ENCODE data around the gene TGIF2.

TGIF2 gene

DNA sequence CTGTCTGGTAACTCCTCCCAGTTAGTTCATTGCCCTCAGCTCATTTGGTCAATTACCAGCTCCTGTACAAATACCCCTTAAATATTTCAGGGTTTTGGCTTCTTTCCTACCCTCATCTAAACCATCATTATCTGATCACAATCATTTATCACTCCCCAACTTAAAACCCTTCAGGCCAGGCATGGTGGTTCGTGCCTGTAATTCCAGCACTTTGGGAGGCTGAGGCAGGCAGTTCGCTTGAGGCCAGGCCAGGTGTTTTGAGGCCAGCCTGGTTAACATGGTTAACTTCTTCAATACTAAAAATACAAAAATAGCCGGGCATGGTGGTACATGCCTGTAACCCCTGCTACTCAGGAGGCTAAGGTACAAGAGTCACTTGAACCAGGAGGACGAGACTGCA is 9.4 kb downstream of the TGIF2 start:
- Histone ChIP-seq H3K27ac (no peak overlapping the region), H3K27me3 (replicated peaks) (no peaks in the 10 kb centered on the region), H3K4me3 (ENCODE audit: low read depth, low read length) (no peak overlapping the region), H3K36me3 (replicated peaks) (peaks cover 27% of the 10 kb centered on the region)
- DNase-seq, result no peak
- in situ Hi-C loops (cut with HindIII; ENCODE audit: low pct_ligation_motif_present, low sequenced_read_pairs), result no loop called here
- TF ChIP-seq, protein P1, sequence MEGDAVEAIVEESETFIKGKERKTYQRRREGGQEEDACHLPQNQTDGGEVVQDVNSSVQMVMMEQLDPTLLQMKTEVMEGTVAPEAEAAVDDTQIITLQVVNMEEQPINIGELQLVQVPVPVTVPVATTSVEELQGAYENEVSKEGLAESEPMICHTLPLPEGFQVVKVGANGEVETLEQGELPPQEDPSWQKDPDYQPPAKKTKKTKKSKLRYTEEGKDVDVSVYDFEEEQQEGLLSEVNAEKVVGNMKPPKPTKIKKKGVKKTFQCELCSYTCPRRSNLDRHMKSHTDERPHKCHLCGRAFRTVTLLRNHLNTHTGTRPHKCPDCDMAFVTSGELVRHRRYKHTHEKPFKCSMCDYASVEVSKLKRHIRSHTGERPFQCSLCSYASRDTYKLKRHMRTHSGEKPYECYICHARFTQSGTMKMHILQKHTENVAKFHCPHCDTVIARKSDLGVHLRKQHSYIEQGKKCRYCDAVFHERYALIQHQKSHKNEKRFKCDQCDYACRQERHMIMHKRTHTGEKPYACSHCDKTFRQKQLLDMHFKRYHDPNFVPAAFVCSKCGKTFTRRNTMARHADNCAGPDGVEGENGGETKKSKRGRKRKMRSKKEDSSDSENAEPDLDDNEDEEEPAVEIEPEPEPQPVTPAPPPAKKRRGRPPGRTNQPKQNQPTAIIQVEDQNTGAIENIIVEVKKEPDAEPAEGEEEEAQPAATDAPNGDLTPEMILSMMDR (IDR thresholded peaks at IDR 0.05; ENCODE audit: low read depth, low read length, missing control alignments), result no peak

GRCh38 chr20:36584018-36584481 is 10.7 kb downstream of the TGIF2 start:
- in situ Hi-C loops (cut with HindIII; ENCODE audit: low pct_ligation_motif_present, low sequenced_read_pairs), result no loop called here
- TF ChIP-seq, protein P1 (IDR thresholded peaks at IDR 0.05; ENCODE audit: low read depth, low read length, missing control alignments), result no peak
- no peak overlapping the region for H3K27ac ChIP-seq
- H3K4me3 ChIP-seq (ENCODE audit: low read depth, low read length), result no peak overlapping the region
- no peak for DNase-seq
- H3K27me3 ChIP-seq (replicated peaks), result no peaks in the 10 kb centered on the region
- peaks cover 25% of the 10 kb centered on the region for H3K36me3 ChIP-seq (replicated peaks)

DNA sequence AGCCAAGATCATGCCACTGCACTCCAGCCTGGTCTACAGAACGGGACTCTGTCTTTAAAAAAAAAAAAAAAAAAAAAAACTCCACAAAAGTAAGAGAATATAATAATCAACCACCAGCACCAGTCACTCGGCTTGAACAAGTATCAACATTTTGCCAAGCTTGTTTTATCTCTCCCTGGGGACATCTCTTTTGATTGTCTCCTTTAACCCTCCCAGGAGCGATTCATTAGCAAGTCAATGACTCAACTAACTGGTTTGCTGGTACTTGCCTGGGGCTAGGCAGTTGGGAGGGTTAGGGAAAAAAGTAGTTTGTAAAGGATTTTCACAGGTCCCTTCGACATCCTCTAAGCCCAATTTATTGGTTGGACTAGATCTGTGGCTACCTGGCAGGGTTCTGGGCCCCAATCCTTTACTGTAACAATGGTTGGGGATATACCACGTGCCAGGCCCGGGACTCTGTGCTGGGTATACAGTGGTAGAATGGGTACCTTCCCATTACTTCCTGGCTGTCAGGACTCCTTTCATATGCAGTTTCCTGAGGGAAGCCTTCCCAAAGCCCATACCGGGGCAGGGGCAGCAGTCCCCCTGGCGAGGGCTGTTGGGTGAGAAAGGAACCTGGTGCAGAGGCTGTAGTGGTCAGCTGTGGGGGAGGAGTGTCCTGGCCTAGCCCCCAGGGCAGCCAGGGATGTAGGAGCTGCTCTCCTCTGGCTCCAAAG is 12.2 kb downstream of the TGIF2 start:
- no peak overlapping the region for H3K4me3 ChIP-seq (ENCODE audit: low read depth, low read length)
- TF ChIP-seq, protein P1 (IDR thresholded peaks at IDR 0.05; ENCODE audit: low read depth, low read length, missing control alignments), result no peak
- in situ Hi-C loops (cut with HindIII; ENCODE audit: low pct_ligation_motif_present, low sequenced_read_pairs), result no loop called here
- H3K27ac ChIP-seq, result no peak overlapping the region
- H3K27me3 ChIP-seq (replicated peaks), result no peaks in the 10 kb centered on the region
- H3K36me3 ChIP-seq (replicated peaks), result peaks cover 18% of the 10 kb centered on the region
- DNase-seq, result no peak

DNA sequence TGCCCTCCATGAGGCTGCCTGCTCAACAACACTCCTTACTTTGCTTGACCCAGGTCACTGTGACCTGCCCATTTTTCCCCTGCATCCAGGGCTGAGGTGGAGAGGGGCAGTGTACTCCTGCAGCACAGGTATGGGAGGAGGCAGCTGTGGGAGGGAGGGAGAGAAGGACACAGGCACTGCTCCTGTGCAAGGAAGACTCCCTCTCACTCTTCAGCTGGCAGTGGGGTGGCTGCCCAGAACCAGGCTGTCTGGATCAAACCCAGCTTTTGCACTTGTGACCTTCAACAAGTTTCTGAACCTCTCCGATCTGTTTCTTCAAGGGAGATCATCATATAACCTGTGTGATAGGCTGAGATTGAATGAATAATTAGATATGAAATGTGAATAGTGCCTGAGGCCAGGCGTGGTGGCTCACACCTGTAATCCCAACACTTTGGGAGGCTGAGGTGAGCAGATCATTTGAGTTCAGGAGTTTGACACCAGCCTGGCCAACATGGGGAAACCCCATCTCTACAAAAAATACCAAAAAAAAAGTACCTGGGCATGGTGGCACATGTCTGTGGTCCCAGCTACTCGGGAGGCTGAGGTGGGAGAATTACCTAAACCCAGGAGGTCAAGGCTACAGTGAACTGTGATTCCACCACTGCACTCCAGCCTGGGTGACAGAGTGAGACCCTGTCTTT is 14.1 kb downstream of the TGIF2 start:
- TF ChIP-seq, protein P1 (IDR thresholded peaks at IDR 0.05; ENCODE audit: low read depth, low read length, missing control alignments), result no peak
- H3K4me3 ChIP-seq (ENCODE audit: low read depth, low read length), result no peak overlapping the region
- no peak overlapping the region for H3K27ac ChIP-seq
- in situ Hi-C loops (cut with HindIII; ENCODE audit: low pct_ligation_motif_present, low sequenced_read_pairs), result no loop called here
- H3K27me3 ChIP-seq (replicated peaks), result no peaks in the 10 kb centered on the region
- DNase-seq, result no peak
- peaks cover 9% of the 10 kb centered on the region for H3K36me3 ChIP-seq (replicated peaks)

DNA sequence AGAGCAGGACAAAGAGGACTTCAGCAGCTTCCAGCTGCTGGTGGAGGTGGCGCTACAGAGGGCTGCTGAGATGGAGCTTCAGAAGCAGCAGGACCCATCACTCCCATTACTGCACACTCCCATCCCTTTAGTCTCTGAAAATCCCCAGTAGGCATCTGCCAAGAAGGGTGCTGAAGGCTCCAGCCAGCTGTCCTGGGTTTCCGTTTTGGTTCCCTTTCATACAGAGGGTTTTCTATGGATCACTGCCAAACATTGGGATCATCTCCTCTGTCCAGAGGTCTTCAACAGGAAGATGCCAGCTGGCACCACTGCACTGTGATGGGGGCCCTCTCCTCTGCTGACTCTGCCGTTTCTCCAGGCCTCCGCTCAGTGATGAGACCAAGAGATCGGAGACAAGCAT is 17.9 kb downstream of the TGIF2 start:
- H3K27me3 ChIP-seq (replicated peaks), result no peaks in the 10 kb centered on the region
- TF ChIP-seq, protein P1 (IDR thresholded peaks at IDR 0.05; ENCODE audit: low read depth, low read length, missing control alignments), result no peak
- in situ Hi-C loops (cut with HindIII; ENCODE audit: low pct_ligation_motif_present, low sequenced_read_pairs), result no loop called here
- no peak overlapping the region for H3K27ac ChIP-seq
- H3K36me3 ChIP-seq (replicated peaks), result peaks cover 9% of the 10 kb centered on the region
- no peak for DNase-seq
- no peak overlapping the region for H3K4me3 ChIP-seq (ENCODE audit: low read depth, low read length)

All from brain microvascular endothelial cell (primary cell).